Activated CD8-positive, alpha-beta T cell treated with anti-CD3 and anti-CD28 coated beads, Interleukin-2, amount 10 ng/mL, durations not matched to agents 7 days and 5 days (primary cell): ENCODE results near the gene C10orf62. TPM values are rescaled to one million over a fixed set of nuclear protein-coding genes. Genes with fewer than 3 reads are reported as not detected.

ENCODE experiments used
- ATAC-seq: fragments of 150-1000 bp; cut with Tn5 transposase; one replicate; pipeline ENCODE4 v1.10.0; 2021; ENCODE audit warnings: moderate library complexity
- CTCF ChIA-PET: fragments of 350-600 bp; sonication (Branson Sonifier 250); formaldehyde crosslinking; loops from one replicate; lab custom pipeline; 2021; ENCODE audit warnings: antibody characterized with exemption; lab: Charles Lee
- POLR2A ChIA-PET: fragments of 350-600 bp; sonication (Branson Sonifier 250); formaldehyde crosslinking; loops from one replicate; lab custom pipeline; 2021; ENCODE audit warnings: antibody characterized with exemption; lab: Charles Lee
- DNase-seq: peaks from one replicate; pipeline ENCODE4 v3.0.0-alpha.2; 2020
- H3K27ac Mint-ChIP-seq: one replicate; pipeline ENCODE4 v1.8.0; 2021; ENCODE audit warnings: mild to moderate bottlenecking, mixed read lengths
- H3K27me3 Mint-ChIP-seq: one replicate; pipeline ENCODE4 v1.8.0; 2021; ENCODE audit warnings: low read depth, mixed read lengths
- H3K36me3 Mint-ChIP-seq: one replicate; pipeline ENCODE4 v1.8.0; 2021; ENCODE audit warnings: low read depth, mixed read lengths
- H3K4me1 Mint-ChIP-seq: one replicate; pipeline ENCODE4 v1.8.0; 2021; ENCODE audit warnings: low read depth, mixed read lengths
- H3K4me3 Mint-ChIP-seq: one replicate; pipeline ENCODE4 v1.8.0; 2021; ENCODE audit warnings: mild to moderate bottlenecking, mixed read lengths
- H3K9me3 Mint-ChIP-seq: one replicate; pipeline ENCODE4 v1.8.0; 2022; ENCODE audit warnings: mixed read lengths; ENCODE audit not compliant: insufficient read depth
- total RNA-seq, 2 experiments: library from RNA; stranded (reverse); gene quantifications; one replicate each; pipeline ENCODE4 v1.2.3, GENCODE V29; 2021

The C10orf62 gene
- total RNA-seq, 2 experiments from 2014 or later, result not detected

GRCh38 chr10:97577701-97578100 is 11.8 kb upstream of the C10orf62 start:
- Mint-ChIP-seq H3K36me3 (no peaks in the 10 kb centered on the region), H3K4me1 (no peaks in the 10 kb centered on the region), H3K9me3 (no peaks in the 10 kb centered on the region), H3K4me3 (no peak overlapping the region), H3K27me3 (no peaks in the 10 kb centered on the region), H3K27ac (no peak overlapping the region)
- ATAC-seq, result no peak
- POLR2A ChIA-PET, result no interaction called here
- DNase-seq, result no peak
- CTCF ChIA-PET, result no interaction called here

- Mint-ChIP-seq H3K4me3 (no peak overlapping the region), H3K27ac (no peak overlapping the region), H3K4me1 (no peaks in the 10 kb centered on the region), H3K9me3 (no peaks in the 10 kb centered on the region), H3K27me3 (no peaks in the 10 kb centered on the region), H3K36me3 (no peaks in the 10 kb centered on the region)
- ChIA-PET CTCF (no interaction called here), POLR2A (no interaction called here)
- ATAC-seq, result no peak
- no peak for DNase-seq
Observed at GRCh38 chr10:97578171-97578844, 11.2 kb upstream of the C10orf62 start.

GRCh38 chr10:97580421-97581367 is 8.8 kb upstream of the C10orf62 start:
- ATAC-seq, result no peak
- CTCF ChIA-PET, result no interaction called here

GRCh38 chr10:97582169-97582568 is 7.4 kb upstream of the C10orf62 start:
- H3K36me3 Mint-ChIP-seq, result no peaks in the 10 kb centered on the region
- H3K4me1 Mint-ChIP-seq, result no peaks in the 10 kb centered on the region
- H3K4me3 Mint-ChIP-seq, result no peak overlapping the region
- no peak for ATAC-seq
- ChIA-PET CTCF (no interaction called here), POLR2A (no interaction called here)
- no peak overlapping the region for H3K27ac Mint-ChIP-seq
- H3K9me3 Mint-ChIP-seq, result no peaks in the 10 kb centered on the region
- no peak for DNase-seq
- H3K27me3 Mint-ChIP-seq, result peaks cover 5% of the 10 kb centered on the region

More at GRCh38 chr10:97580421-97581367, 8.8 kb upstream of the C10orf62 start:
- Mint-ChIP-seq H3K4me1 (no peaks in the 10 kb centered on the region), H3K27me3 (no peaks in the 10 kb centered on the region), H3K27ac (no peak overlapping the region), H3K36me3 (no peaks in the 10 kb centered on the region), H3K4me3 (no peak overlapping the region), H3K9me3 (no peaks in the 10 kb centered on the region)
- POLR2A ChIA-PET, result no interaction called here
- no peak for DNase-seq

GRCh38 chr10:97583476-97583875 is 6.0 kb upstream of the C10orf62 start:
- POLR2A ChIA-PET, result no interaction called here
- Mint-ChIP-seq H3K27me3 (peaks cover 5% of the 10 kb centered on the region), H3K4me3 (no peak overlapping the region), H3K36me3 (no peaks in the 10 kb centered on the region), H3K27ac (no peak overlapping the region), H3K9me3 (no peaks in the 10 kb centered on the region), H3K4me1 (no peaks in the 10 kb centered on the region)
- CTCF ChIA-PET, result interaction anchor here (3.1 kb wide), 1 partner anchor 11 kb away, joined by 12 read pairs; the partner anchor contains the start of gene ANKRD2
- ATAC-seq, result no peak
- no peak for DNase-seq

- H3K27me3 Mint-ChIP-seq, result peaks cover 5% of the 10 kb centered on the region
- H3K4me1 Mint-ChIP-seq, result peaks cover 2% of the 10 kb centered on the region
- no peak within 1 kb of the TSS for H3K4me3 Mint-ChIP-seq
- POLR2A ChIA-PET, result no interaction called here
- H3K36me3 Mint-ChIP-seq, result no peaks in the 10 kb centered on the region
- no peak for ATAC-seq
- H3K9me3 Mint-ChIP-seq, result no peaks in the 10 kb centered on the region
- no peak for DNase-seq
- no peak within 1 kb of the TSS for H3K27ac Mint-ChIP-seq
- CTCF ChIA-PET, result interaction anchor here (1.4 to 3.1 kb wide), 2 partner anchors 12 to 30 kb away, joined by 3 to 12 read pairs; partner anchors contain the start of gene ANKRD2
Observed at GRCh38 chr10:97584060-97584797, 5.3 kb upstream of the C10orf62 start, which contains the start of gene HOGA1. Gene HOGA1 (plus strand): TSS chr10:97584389. CDS start chr10:97584704, 315 bp downstream.

GRCh38 chr10:97584798-97585438 is 4.6 kb upstream of the C10orf62 start:
- Mint-ChIP-seq H3K27me3 (peaks cover 5% of the 10 kb centered on the region), H3K36me3 (no peaks in the 10 kb centered on the region), H3K4me1 (peaks cover 5% of the 10 kb centered on the region), H3K4me3 (no peak overlapping the region), H3K27ac (no peak overlapping the region), H3K9me3 (no peaks in the 10 kb centered on the region)
- DNase-seq (no peak), ATAC-seq (no peak)
- CTCF ChIA-PET, result interaction anchor here (1.4 to 3.1 kb wide), 2 partner anchors 13 to 30 kb away, joined by 3 to 12 read pairs; partner anchors contain the start of gene ANKRD2
- POLR2A ChIA-PET, result no interaction called here

- POLR2A ChIA-PET, result no interaction called here
- ATAC-seq, result no peak
- peaks cover 10% of the 10 kb centered on the region for H3K4me1 Mint-ChIP-seq
- no peaks in the 10 kb centered on the region for H3K9me3 Mint-ChIP-seq
- CTCF ChIA-PET, result interaction anchor here (1.4 to 3.1 kb wide), 2 partner anchors 13 to 31 kb away, joined by 3 to 12 read pairs; partner anchors contain the start of gene ANKRD2
- H3K27me3 Mint-ChIP-seq, result peaks cover 5% of the 10 kb centered on the region
- no peak for DNase-seq
- no peak overlapping the region for H3K4me3 Mint-ChIP-seq
- H3K27ac Mint-ChIP-seq, result no peak overlapping the region
- no peaks in the 10 kb centered on the region for H3K36me3 Mint-ChIP-seq
Observed at GRCh38 chr10:97585439-97585811, 4.1 kb upstream of the C10orf62 start.

GRCh38 chr10:97587183-97587582 is 2.3 kb upstream of the C10orf62 start:
- Mint-ChIP-seq H3K27ac (no peak overlapping the region), H3K4me3 (no peak overlapping the region), H3K36me3 (no peaks in the 10 kb centered on the region), H3K4me1 (peaks cover 20% of the 10 kb centered on the region), H3K9me3 (no peaks in the 10 kb centered on the region), H3K27me3 (peaks cover 5% of the 10 kb centered on the region)
- no peak for ATAC-seq
- CTCF ChIA-PET, result no interaction called here
- POLR2A ChIA-PET, result no interaction called here
- DNase-seq, result no peak

- peak overlapping the region; percentile 36 for H3K4me3 Mint-ChIP-seq
- H3K36me3 Mint-ChIP-seq, result no peaks in the 10 kb centered on the region
- peaks cover 5% of the 10 kb centered on the region for H3K27me3 Mint-ChIP-seq
- H3K27ac Mint-ChIP-seq, result peak overlapping the region; percentile 35
- ChIA-PET CTCF (interaction anchor here (1.1 kb wide), 1 partner anchor 18 kb away, joined by 5 read pairs; the partner anchor contains the start of gene ANKRD2), POLR2A (no interaction called here)
- ATAC-seq (peak; percentile 76), DNase-seq (peak; percentile 76)
- peaks cover 20% of the 10 kb centered on the region for H3K4me1 Mint-ChIP-seq
- H3K9me3 Mint-ChIP-seq, result no peaks in the 10 kb centered on the region
Observed at GRCh38 chr10:97590082-97590747, 694 bp downstream of the C10orf62 start.
